IMR-90 (cell line): Measurements from ENCODE around the gene NWD2. TPM values are rescaled to one million over a fixed set of nuclear protein-coding genes. Genes with fewer than 3 reads are reported as not detected.

Experiments used
- ATAC-seq: fragments of 200-7000 bp; cut with Tn5 transposase; 2 replicates; pipeline ENCODE4 v1.9.1; 2020; ENCODE audit warnings: low read depth, mild to moderate bottlenecking, moderate library complexity
- BruUV-seq: library from RNA; stranded (reverse); fragments of 400-500 nt; replicated peaks from 2 replicates; lab custom pipeline; 2021; lab: Mats Ljungman, UMichigan
- CTCF ChIA-PET: fragments of 300-600 bp; formaldehyde crosslinking; extraction: SDS; loops from one replicate; lab custom pipeline; 2021; ENCODE audit warnings: antibody characterized with exemption; lab: Yijun Ruan, JAX
- POLR2A ChIA-PET: fragments of 300-600 bp; sonication (Branson Sonifier 250); formaldehyde crosslinking; loops from one replicate; lab custom pipeline; 2022; ENCODE audit warnings: antibody characterized with exemption; ENCODE audit not compliant: unreplicated experiment; lab: Charles Lee
- DNase-seq: peaks from one replicate; pipeline ENCODE4 v3.0.0; 2013
- H2AFZ ChIP-seq: replicated peaks from 2 replicates; pipeline ENCODE3; 2013; ENCODE audit warnings: low read length, mild to moderate bottlenecking; ENCODE audit not compliant: poor library complexity
- H2AK5ac ChIP-seq: 2 replicates; pipeline ENCODE4 v1.6.1; 2013; ENCODE audit warnings: low read depth, low read length, inconsistent platforms
- H2AK9ac ChIP-seq: replicated peaks from 2 replicates; pipeline ENCODE3; 2013; ENCODE audit warnings: mild to moderate bottlenecking, low read depth, low read length, moderate library complexity; ENCODE audit not compliant: poor library complexity
- H2BK120ac ChIP-seq: 2 replicates; pipeline ENCODE4 v1.6.1; 2013; ENCODE audit warnings: low read depth, low read length, inconsistent platforms
- H2BK15ac ChIP-seq: 3 replicates; pipeline ENCODE4 v1.6.1; 2013; ENCODE audit warnings: low read depth, low read length, inconsistent platforms
- H2BK20ac ChIP-seq: 2 replicates; pipeline ENCODE4 v1.6.1; 2013; ENCODE audit warnings: low read depth, mild to moderate bottlenecking, inconsistent platforms, low read length, moderate library complexity
- H2BK5ac ChIP-seq: 2 replicates; pipeline ENCODE4 v1.6.1; 2013; ENCODE audit warnings: mild to moderate bottlenecking, low read depth, low read length, inconsistent platforms; ENCODE audit not compliant: poor library complexity, severe bottlenecking
- H3K14ac ChIP-seq: replicated peaks from 2 replicates; pipeline ENCODE4 v1.6.1; 2013; ENCODE audit warnings: low read depth, low read length, inconsistent platforms
- H3K18ac ChIP-seq: 2 replicates; pipeline ENCODE4 v1.6.1; 2013; ENCODE audit warnings: low read depth, low read length, control low read depth
- H3K23ac ChIP-seq: 2 replicates; pipeline ENCODE4 v1.6.1; 2013; ENCODE audit warnings: low read depth, low read length, inconsistent platforms
- H3K27ac ChIP-seq: 2 replicates; pipeline ENCODE4 v1.5.1; 2013; ENCODE audit warnings: mild to moderate bottlenecking, control low read depth, low read length; ENCODE audit not compliant: insufficient read depth
- H3K27me3 ChIP-seq: 2 replicates; pipeline ENCODE4 v1.6.1; 2013; ENCODE audit warnings: low read length; ENCODE audit not compliant: control insufficient read depth, insufficient read depth
- H3K36me3 ChIP-seq: 2 replicates; pipeline ENCODE4 v1.6.1; 2013; ENCODE audit warnings: low read length, mixed read lengths; ENCODE audit not compliant: control insufficient read depth, insufficient read depth
- H3K4ac ChIP-seq: 2 replicates; pipeline ENCODE4 v1.6.1; 2013; ENCODE audit warnings: low read depth, low read length, inconsistent platforms
- H3K4me1 ChIP-seq: 2 replicates; pipeline ENCODE4 v1.6.1; 2013; ENCODE audit warnings: low read length, mixed read lengths; ENCODE audit not compliant: control insufficient read depth, insufficient read depth
- H3K4me2 ChIP-seq: 2 replicates; pipeline ENCODE4 v1.6.1; 2013; ENCODE audit warnings: low read depth, mild to moderate bottlenecking, control low read depth, low read length, moderate library complexity
- H3K4me3 ChIP-seq: 2 replicates; pipeline ENCODE4 v1.5.1; 2013; ENCODE audit warnings: low read depth, mild to moderate bottlenecking, control low read depth, low read length, moderate library complexity; ENCODE audit not compliant: insufficient read depth
- H3K56ac ChIP-seq: 2 replicates; pipeline ENCODE4 v1.6.1; 2013; ENCODE audit warnings: low read length, inconsistent platforms; ENCODE audit not compliant: insufficient read depth; ENCODE audit errors: extremely low read depth
- H3K79me1 ChIP-seq, 2 experiments: 2 replicates each; pipeline ENCODE4 v1.6.1; 2013; ENCODE audit warnings: low read length in 2 of 2, inconsistent platforms in 1 of 2, low read depth in 1 of 2
- H3K9ac ChIP-seq: 2 replicates; pipeline ENCODE4 v1.6.1; 2013; ENCODE audit warnings: low read depth, low read length, control low read depth
- H3K9me1 ChIP-seq: 2 replicates; pipeline ENCODE4 v1.6.1; 2013; ENCODE audit warnings: low read length, inconsistent platforms; ENCODE audit not compliant: insufficient read depth
- H3K9me3 ChIP-seq: 2 replicates; pipeline ENCODE4 v1.6.1; 2013; ENCODE audit warnings: low read length; ENCODE audit not compliant: control insufficient read depth, insufficient read depth
- H4K20me1 ChIP-seq: 2 replicates; pipeline ENCODE4 v1.6.1; 2013; ENCODE audit warnings: low read length, inconsistent platforms; ENCODE audit not compliant: insufficient read depth
- H4K5ac ChIP-seq: 2 replicates; pipeline ENCODE4 v1.6.1; 2013; ENCODE audit warnings: mild to moderate bottlenecking, low read depth, low read length, control low read depth
- H4K8ac ChIP-seq, 2 experiments: 2 replicates each; pipeline ENCODE4 v1.6.1; 2013; ENCODE audit warnings: low read depth in 2 of 2, low read length in 2 of 2, control low read depth in 1 of 2, inconsistent platforms in 1 of 2
- H4K91ac ChIP-seq: 2 replicates; pipeline ENCODE4 v1.6.1; 2013; ENCODE audit warnings: low read depth, low read length, inconsistent platforms; ENCODE audit not compliant: insufficient read depth
- FOS ChIP-seq: fragments of 150-350 bp; IDR thresholded peaks from 2 replicates; pipeline ENCODE4 v1.6.1; 2016; ENCODE audit warnings: low read depth, low read length
- NFE2L2 ChIP-seq: fragments of 150-350 bp; IDR thresholded peaks from 2 replicates; pipeline ENCODE4 v1.6.1; 2016; ENCODE audit warnings: low read depth, mild to moderate bottlenecking, low read length
- RAD21 ChIP-seq: IDR thresholded peaks from 2 replicates; pipeline ENCODE4 v1.6.1; 2012; ENCODE audit warnings: low read length, improper control_type of control experiment
- WGBS, 2 experiments: methylation state at CpG; one replicate each; pipeline versions ENCODE4 v1.1.5 to v1.1.7; 2013; ENCODE audit warnings: missing lambda C conversion rate in 2 of 2; ENCODE audit not compliant: insufficient read length in 1 of 2; ENCODE audit errors: extremely low coverage in 2 of 2; 5-methylcytosine and 5-hydroxymethylcytosine counted together
- dilution Hi-C: fragments of 300-500 bp; cut with HindIII; formaldehyde crosslinking; loops from one replicate; pipeline ENCODE4 v1.14.3; 2018; ENCODE audit warnings: low sequenced_read_pairs; ENCODE audit not compliant: unreplicated experiment
- in situ Hi-C: fragments of 300-500 bp; cut with MboI; formaldehyde crosslinking; loops from 3 replicates; pipeline ENCODE4 v1.14.3; 2019; ENCODE audit warnings: low sequenced_read_pairs, inconsistent platforms, mixed read lengths
- intact Hi-C: fragments of 100-400 bp; cut with micrococcal nuclease; formaldehyde crosslinking; loops from 2 replicates; pipeline ENCODE4 v1.10.0; 2022
- polyA plus RNA-seq, 3 experiments: library from polyadenylated mRNA; depleted of rRNA; stranded (reverse); fragments of >200 nt; gene quantifications; 2 replicates each; pipeline ENCODE4 v1.2.3, GENCODE V29; 2012; ENCODE audit warnings: low replicate concordance in 1 of 3
- total RNA-seq: library from RNA; depleted of rRNA; stranded (reverse); fragments of >200 nt; gene quantifications from 2 replicates; pipeline ENCODE4 v1.2.3, GENCODE V29; 2012
- TF ChIP-seq, protein P1 (sequence below): conservative IDR thresholded peaks from 2 replicates; pipeline ENCODE4 v1.5.1; 2012; ENCODE audit warnings: mild to moderate bottlenecking, low read depth, low read length, improper control_type of control experiment
- TF ChIP-seq, protein P2 (sequence below): fragments of 150-350 bp; IDR thresholded peaks from 2 replicates; pipeline ENCODE4 v1.6.1; 2016; ENCODE audit warnings: low read depth, mild to moderate bottlenecking, low read length, moderate library complexity, borderline replicate concordance

Gene NWD2
- total and polyA plus RNA-seq, 2 of the 4 experiments (the other 2 are of a cell fraction): not detected

GRCh38 chr4:37445023-37445422 lies 200.5 kb downstream of the NWD2 start:
- Histone ChIP-seq H4K8ac (no peak overlapping the region), H3K9ac (no peak overlapping the region), H3K36me3 (no peaks in the 10 kb centered on the region), H3K4me3 (no peak overlapping the region), H3K9me1 (no peaks in the 10 kb centered on the region), H4K5ac (no peak overlapping the region), H3K4me1 (no peaks in the 10 kb centered on the region), H3K9me3 (no peaks in the 10 kb centered on the region), H2AFZ (no peak overlapping the region), H3K14ac (no peak overlapping the region), H3K18ac (no peak overlapping the region), H3K79me1 (no peaks in the 10 kb centered on the region), H3K27ac (no peak overlapping the region), H2BK120ac (no peak overlapping the region), H3K23ac (no peak overlapping the region), H3K27me3 (peaks cover 2% of the 10 kb centered on the region; the same call in 1 of the 2 replicates), H2AK5ac (no peak overlapping the region), H2AK9ac (no peak overlapping the region), H3K56ac (no peak overlapping the region), H4K20me1 (no peaks in the 10 kb centered on the region), H2BK20ac (no peak overlapping the region), H2BK15ac (no peak overlapping the region), H3K4ac (no peak overlapping the region), H3K4me2 (no peak overlapping the region), H4K91ac (no peak overlapping the region), H2BK5ac (no peak overlapping the region)
- POLR2A ChIA-PET: no interaction called here
- DNase-seq (no peak), ATAC-seq (no peak)
- CTCF ChIA-PET: interaction anchor here (0.9 kb wide), 1 partner anchor 17 kb away, joined by 3 read pairs; no protein-coding TSS in a partner anchor
- dilution Hi-C loops: no loop called here
- in situ Hi-C loops: no loop called here
- no TSS peak for BruUV-seq
- intact Hi-C loops: loop anchor here (5.0 kb wide), 1 partner anchor 752 kb away; no protein-coding TSS in a partner anchor
- no peak for TF ChIP-seq FOS
- TF ChIP-seq, protein P1, sequence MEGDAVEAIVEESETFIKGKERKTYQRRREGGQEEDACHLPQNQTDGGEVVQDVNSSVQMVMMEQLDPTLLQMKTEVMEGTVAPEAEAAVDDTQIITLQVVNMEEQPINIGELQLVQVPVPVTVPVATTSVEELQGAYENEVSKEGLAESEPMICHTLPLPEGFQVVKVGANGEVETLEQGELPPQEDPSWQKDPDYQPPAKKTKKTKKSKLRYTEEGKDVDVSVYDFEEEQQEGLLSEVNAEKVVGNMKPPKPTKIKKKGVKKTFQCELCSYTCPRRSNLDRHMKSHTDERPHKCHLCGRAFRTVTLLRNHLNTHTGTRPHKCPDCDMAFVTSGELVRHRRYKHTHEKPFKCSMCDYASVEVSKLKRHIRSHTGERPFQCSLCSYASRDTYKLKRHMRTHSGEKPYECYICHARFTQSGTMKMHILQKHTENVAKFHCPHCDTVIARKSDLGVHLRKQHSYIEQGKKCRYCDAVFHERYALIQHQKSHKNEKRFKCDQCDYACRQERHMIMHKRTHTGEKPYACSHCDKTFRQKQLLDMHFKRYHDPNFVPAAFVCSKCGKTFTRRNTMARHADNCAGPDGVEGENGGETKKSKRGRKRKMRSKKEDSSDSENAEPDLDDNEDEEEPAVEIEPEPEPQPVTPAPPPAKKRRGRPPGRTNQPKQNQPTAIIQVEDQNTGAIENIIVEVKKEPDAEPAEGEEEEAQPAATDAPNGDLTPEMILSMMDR: no peak
- TF ChIP-seq RAD21: no peak
- TF ChIP-seq, protein P2, sequence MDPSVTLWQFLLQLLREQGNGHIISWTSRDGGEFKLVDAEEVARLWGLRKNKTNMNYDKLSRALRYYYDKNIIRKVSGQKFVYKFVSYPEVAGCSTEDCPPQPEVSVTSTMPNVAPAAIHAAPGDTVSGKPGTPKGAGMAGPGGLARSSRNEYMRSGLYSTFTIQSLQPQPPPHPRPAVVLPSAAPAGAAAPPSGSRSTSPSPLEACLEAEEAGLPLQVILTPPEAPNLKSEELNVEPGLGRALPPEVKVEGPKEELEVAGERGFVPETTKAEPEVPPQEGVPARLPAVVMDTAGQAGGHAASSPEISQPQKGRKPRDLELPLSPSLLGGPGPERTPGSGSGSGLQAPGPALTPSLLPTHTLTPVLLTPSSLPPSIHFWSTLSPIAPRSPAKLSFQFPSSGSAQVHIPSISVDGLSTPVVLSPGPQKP: no peak
- no peak for TF ChIP-seq NFE2L2
- 91% methylated on average over 4 of the region's 9 CpGs; no CpG with 5 or more reads in 1 of the 2 experiments for WGBS, 2 experiments
